Erythroblast (primary cell): ENCODE measurements around the gene ALDH3B2.

Experiments used
- GATA1 ChIP-seq: IDR thresholded peaks from 2 replicates; pipeline ENCODE4 v1.6.1; 2011; ENCODE audit warnings: low read depth, mild to moderate bottlenecking, control low read depth, low read length, moderate library complexity
- POLR2A ChIP-seq: IDR thresholded peaks from 2 replicates; pipeline ENCODE4 v1.6.1; 2011; ENCODE audit warnings: mild to moderate bottlenecking, low read length

GRCh38 chr11:67614730-67615714, 59.4 kb downstream of the ALDH3B2 start:
- no peak for TF ChIP-seq POLR2A
- no peak for TF ChIP-seq GATA1
